Stimulated activated CD4-positive, alpha-beta T cell treated with anti-CD3 and anti-CD28 coated beads, Interleukin-4, amount 100 ng/mL, for 1 hour (primary cell): ENCODE data around the gene SERPIND1.
"Not testable (repeated sequence)": the region's sequence is repeated elsewhere in the genome, so short reads cannot be mapped to it uniquely, and the experiment has no call there.

Experiments used
- DNase-seq: peaks from one replicate; pipeline ENCODE4 v3.0.0-alpha.2; 2020

The SERPIND1 gene, protein sequence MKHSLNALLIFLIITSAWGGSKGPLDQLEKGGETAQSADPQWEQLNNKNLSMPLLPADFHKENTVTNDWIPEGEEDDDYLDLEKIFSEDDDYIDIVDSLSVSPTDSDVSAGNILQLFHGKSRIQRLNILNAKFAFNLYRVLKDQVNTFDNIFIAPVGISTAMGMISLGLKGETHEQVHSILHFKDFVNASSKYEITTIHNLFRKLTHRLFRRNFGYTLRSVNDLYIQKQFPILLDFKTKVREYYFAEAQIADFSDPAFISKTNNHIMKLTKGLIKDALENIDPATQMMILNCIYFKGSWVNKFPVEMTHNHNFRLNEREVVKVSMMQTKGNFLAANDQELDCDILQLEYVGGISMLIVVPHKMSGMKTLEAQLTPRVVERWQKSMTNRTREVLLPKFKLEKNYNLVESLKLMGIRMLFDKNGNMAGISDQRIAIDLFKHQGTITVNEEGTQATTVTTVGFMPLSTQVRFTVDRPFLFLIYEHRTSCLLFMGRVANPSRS

DNA sequence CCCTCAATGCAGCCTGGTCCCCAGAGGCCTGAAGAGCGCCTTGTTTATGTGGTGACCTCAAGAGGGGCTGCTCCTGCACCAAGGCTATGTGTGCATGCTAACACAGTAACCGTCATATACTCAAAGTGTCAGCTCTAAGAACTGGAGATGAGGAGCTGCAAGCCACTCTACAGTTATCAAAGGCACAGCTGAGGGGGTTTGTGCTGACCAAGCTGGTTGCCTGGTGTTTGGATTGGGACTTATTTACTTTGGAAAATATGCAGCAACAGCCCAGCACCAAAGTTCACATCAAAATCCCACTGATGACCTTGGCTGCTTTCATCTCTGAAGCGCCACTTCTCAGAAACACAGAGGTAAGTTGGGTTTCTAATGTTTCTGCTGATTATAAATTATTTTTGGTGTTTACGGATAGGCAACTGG is at the start of gene SERPIND1:
Gene SERPIND1 (plus strand): TSS at position 321 of the 420 bp plus-strand sequence. CDS start 5,200 bp downstream, outside the sequence.
- no peak for DNase-seq

DNA sequence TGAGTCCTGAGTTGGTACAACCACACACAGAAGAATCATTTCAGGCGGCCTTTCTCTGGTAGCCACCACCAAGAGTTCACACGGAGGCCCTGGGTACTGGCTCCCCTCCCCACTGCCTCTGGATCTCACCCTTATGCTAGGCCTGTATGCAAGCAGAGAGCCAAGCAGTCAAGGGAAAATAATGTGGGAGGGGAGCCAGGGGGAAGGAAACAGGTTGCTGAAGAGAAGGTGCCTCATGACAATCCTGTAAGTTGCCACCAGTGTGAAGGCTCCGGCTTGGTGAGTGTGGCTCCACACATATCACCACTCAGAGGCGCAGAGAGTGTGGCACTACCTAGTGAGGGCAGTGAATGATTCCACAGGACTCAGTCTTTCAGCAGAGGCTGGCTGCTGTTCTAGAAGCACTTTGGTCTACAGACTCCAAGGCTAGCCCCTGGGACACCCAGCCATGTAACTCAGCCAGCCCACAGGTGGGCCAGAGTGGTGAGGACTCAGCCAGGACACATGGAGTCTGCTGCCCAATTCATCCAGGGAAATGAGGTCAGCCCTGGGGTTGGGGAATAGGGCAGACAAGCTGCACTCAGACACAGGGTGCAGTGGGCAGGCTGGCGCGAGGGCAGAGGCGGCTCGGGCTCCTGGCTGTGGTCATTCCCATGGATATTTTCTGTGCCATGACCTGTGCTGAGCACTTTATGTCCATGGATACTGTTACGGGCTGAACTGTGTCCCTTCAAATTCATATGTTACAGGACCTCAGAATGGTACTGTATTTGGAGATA is 49.0 kb upstream of the SERPIND1 start:
- DNase-seq: no peak

DNA sequence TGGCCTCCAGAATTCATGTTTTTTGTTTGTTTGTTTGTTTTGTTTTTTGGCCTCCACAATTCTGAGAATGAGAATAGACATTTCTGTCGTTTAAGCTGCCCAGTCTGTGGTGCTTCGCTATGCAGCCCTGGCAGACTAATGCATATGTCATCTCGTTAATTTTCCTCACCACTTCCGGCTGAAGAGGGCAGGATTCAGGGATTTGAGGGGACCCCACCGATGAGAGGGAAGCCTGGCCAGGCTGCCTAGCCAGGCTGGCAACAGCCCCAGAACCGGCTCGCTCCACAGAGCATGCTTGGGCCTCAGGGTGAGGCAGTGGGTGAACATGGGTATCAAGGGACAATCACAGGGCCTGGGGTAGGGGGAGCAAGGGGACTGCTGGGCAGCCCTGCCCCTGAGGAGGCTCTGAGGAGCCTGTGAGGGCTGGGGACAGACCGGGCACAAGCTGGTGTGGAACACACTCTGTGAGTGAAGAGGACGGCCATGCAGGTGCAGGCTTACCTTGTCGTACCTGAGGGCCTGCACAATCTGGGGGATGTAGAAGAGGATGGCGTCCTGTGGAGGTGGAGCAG is 47.8 kb upstream of the SERPIND1 start:
- no peak for DNase-seq

DNA sequence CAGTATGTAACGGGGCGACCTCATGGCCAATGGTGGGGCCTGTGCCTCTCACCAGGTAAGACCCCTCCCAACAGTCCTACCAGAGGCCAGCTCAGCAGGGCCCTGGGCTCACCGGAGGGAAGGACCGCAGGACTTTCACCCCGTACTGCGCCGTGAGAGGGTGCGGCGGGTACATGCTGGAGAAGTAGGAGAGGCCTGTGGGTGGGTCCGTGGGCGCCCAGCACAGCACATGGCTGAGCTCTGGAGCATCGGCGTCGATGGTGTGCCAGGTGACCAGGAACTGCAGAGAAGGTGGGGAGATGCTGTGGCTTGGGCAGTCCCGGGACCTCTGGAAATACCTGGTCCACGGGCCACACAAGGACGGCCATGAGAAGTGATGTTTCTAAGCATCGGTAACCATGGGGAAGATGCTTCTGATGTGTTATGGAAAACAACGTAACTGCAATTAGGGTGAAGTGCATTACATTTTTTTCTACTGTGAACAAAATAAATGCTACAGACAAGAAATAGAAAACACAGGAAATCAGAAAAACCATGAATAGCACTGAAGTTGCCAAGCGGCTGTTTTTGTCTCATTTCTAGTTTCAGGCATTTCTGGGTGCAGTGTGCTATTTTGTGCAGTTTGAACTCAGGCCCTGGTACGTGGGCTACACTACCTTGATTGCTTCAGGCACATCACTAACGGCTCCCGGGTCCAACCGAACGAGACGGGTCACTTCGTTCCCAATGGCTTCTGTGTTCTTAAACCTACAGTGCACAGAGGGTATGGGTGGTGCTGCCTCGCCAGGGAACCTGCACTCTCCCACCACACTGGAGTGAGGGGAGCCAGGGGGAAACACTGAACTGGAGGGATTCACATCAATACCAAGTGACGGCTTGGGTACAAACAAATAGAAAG is 46.5 kb upstream of the SERPIND1 start:
- DNase-seq: no peak

DNA sequence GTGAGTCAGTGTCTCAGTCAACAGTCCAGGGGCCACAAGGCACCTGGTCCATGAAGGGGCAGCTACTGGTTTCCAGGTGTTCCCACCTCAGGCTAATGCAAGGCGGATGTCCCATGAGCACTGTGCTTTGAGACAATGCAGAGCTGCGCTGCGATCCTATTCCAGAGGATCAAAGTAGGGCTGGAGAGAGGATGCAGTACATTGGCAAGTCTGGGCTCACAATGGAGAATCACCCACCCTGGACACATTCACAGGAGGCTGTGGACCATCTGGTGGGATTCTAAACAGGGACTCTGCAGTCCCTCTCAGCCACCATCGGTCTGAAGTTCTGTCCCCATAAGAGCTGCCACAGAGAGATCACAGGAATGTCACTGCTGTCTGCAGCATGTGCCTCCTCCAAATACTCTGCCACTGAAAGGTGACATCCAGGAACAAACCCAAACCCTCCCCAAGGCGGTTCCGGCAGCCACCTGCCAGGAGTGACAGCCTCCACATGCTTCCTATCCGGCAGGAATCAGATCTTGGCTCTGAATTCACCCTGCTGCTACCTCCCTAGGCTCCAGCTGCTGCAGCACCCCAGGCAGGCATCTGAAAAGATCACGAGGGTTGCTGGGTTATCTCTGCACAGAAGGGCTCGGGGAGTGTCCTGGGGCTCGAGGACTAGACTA is 45.3 kb upstream of the SERPIND1 start:
- DNase-seq: no peak

DNA sequence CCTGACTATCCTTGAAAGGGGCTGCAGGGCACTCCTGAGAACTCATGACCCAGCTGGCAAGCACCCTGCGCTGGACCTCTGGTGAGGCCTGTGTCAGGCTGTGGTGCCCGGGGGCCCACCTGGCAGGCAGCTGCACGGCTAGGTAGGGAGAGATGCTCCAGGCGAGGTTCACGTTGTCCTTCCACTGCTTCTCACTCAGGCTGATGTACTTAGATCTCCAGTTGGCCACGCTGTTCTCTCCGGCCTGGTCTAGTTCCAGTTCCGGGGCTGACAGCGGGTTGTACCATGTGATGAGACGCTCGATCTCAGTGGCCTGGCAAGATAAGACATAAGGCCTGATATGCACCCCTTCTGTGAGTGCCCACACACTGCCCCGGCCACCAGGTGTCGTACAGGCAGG is 44.7 kb upstream of the SERPIND1 start:
- DNase-seq: no peak

DNA sequence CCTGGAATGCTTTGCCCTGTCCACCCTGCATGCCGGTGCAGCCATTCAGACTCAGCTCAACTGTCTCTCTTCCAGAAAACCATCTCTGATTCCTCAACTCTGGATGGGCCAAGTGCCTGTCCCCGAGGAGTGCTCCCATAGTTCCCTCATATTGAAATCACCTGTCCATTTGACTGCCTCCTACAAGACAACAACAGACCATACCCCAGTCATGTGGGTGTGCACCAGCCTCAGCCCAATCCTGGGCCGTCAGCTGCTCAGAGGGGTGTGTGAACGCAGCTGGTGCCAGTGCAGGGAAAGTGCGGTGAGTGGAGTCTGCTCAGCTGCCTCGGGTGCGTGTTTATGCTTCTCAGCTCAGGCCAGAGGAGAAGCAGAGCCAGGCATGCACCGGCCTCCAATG is 41.5 kb upstream of the SERPIND1 start:
- not testable (repeated sequence) for DNase-seq

DNA sequence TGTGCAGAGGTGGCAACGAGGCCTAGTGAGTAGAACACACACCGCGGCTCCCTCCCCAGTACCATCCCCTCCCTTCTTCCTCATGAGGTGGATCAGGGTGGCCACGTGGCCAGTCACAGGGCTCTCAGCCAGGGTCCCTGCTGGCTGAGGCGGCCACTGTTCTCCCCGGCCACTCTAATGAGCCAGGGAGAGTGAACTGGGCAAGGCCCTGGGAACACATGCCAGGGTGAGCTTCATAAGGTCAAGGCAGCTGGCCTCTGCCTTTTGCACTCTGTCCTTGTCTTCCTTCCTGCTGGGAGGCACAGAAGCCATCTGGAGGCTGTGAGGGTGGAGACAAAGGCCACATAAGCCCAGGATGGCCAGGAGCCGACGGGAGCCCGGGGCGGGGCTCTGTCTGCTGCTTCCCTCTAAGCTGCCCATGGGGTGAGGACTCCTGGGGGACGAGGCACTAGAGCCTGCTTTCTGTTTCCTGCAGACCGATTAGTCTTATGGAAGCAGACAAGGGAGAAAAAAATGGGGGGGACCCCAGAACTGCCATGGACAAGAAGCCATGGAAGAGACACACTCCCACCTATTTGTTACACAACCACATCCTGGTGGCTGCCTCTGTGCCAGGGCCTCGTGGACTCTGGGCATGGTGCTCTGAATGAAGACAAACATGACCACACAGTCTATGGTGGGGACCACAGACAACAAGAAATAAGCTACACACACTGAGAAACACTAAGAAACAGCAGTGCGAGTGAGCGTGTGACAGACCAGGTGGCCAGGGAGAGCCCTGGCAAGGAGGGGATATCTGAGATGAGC is 38.4 kb upstream of the SERPIND1 start:
- DNase-seq: not testable (repeated sequence)

DNA sequence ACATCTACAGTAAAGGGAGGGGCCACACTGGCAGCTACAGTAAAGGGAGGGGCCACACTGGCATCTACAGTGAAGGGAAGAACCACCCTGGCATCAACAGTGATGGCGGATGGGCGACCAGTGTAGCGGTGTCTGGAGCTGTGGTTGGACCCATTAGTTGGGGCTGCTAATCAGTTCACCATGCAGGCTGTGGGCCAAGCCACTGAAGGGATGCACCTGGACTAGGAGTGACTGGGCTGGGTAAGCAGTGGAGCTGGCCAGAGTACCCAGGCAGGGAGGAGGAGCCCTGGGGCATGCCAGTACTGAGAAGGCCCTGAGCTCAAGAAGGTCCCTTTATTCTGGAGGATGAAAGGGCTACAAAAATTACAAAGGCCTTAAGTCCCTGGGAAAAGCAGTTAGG is 37.0 kb upstream of the SERPIND1 start:
- not testable (repeated sequence) for DNase-seq

DNA sequence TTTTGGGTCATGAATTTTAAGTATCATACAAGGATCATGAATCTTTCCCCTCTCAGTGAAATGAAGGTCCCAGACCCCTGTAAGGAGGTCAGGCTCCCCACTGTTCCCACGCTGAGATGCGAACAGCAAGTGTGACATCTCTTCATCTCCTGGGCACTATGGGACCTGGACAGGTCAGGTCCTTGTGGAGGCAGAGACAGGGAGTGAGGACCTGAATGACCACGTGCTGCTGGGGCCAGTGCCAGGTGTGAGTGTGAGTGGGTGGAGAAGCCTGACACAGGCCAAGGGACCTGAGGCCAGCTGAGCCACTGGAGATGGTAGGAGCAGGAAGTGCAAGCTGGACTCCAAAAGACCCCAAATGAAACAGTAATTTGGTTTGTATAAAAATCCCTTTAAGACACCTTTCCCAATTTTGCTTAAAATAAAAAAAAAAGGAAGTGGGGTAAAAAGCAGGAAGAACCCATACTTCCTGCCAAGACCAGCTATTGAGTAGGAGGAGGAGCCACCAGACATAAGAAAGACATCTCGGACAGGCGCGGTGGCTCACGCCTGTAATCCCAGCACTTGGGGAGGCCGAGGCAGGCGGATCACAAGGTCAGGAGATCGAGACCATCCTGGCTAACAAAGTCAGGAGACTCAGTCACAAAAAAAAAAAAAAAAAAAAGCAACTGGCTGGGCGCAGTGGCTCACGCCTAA is 35.4 kb upstream of the SERPIND1 start:
- no peak for DNase-seq

DNA sequence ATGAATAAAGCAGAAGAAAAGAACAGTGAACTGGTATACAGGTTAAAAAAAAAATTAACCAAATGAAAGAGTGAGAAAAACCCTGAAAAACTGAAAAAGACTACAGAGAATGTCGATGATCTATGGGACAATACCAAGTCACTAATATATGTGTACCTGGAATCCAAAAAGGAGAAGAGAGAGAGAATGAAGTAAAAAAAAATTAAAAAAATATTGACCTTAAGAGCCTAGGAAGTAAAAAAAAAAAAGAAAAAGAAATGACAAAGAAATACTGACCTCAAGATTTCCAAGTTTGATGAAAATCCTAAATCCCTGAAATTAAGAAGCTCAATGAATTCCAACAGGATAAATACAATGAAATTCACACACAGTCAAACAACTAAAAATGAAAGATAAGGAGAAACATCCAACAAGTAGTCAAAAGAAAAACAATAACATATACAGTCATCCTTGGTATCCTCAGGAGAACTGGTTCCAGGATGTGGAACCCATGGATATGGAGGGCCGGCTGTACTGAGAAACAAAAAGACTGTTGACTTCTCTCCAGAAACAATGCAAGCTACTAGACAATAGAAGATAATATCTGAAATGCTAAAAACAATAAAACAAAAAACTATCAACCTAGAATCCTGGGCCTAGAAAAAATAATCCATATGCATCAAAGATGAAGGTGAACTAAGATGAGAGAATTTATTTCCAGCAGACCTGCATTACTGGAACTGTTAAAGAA is 33.5 kb upstream of the SERPIND1 start:
- no peak for DNase-seq

DNA sequence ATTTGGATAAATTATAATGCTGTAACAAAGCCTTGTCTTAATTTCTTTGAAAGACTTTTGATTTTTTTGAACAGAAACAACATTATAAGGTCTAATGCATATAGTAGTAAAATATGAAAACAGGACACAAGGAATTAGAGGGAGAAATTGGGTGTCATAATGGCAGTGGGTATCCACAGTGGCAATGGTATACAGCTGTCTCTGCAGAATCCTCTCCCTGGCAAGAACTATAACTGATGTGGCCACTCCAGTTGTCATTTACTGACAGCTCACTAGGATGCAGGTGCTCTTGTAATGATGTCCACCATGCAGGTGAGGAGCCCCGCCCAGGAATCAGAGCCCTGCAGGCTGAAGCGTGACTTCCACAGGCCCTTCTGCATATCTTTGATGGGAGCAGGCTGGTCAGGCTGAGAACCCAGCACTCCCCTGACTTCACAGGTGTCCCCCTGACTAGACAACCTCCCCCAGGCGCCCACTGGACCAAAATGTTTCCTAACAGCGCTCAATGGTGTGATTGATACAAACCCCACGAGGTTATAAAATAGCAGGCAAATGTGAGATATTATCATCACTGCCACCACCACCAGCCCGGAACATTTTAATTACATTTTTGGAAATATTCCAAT is 32.8 kb upstream of the SERPIND1 start:
- DNase-seq: no peak

DNA sequence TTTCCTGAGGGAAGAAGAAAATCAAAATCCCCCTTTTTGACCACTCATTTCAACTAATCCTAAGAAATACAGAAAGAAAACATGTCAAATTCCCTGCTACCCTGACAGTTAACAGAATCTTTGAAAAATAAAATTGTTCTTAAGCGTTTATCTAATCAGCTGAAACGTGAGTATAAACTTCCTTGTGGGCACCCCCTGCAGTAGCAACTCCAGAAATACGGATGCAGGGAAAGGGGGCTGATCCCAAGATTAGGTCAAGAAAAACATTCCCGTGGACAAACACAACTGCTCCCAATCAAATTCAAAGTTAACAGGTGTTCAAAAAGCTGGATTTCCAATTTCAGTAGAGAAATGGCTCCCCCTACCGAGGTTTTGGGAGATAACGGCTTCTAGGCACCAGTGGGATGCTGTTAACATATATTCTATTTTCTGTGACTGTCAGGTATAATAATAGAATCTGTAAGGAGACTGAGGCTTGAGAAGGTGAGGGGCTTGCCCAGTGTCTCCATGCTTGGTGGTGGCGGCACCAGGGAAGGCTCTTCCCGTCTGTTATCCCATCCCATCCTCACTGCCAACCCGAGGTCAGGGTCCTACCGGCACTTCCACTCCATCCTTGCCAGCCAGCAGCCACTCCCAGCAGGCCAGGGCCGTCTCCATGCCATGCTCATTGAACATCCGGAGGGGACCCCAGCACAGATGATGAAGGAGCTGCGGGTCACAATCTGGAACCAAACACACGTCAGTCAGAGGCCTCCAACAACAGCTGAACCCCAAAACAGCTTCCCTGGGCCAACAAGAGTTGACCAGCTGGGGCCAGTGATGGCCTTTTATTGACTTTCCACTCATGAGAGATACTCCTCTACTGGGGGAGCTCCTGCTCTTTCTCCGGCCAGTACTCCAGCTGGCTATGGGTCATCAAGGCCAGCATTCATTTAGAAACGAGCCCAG is 32.0 kb upstream of the SERPIND1 start:
- DNase-seq: peak; percentile 25

DNA sequence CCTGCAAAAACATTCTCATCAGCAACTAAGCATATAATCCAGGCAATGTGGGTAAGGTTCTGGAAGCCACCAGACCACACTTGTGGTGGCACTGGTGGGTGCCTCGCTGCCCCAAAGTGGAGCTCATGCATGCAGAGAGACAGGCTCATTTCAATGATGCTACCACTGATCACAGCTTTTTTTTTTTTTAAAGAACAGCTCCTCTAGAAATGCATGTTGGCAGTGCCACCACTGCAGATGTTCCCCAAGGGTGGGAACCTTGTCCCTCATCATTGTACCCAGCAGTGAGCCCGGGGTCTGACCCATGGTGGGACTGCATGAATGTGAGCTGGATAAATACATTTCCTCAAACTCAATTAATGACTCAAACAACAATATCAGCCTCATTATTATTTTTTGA is 31.1 kb upstream of the SERPIND1 start:
- no peak for DNase-seq

DNA sequence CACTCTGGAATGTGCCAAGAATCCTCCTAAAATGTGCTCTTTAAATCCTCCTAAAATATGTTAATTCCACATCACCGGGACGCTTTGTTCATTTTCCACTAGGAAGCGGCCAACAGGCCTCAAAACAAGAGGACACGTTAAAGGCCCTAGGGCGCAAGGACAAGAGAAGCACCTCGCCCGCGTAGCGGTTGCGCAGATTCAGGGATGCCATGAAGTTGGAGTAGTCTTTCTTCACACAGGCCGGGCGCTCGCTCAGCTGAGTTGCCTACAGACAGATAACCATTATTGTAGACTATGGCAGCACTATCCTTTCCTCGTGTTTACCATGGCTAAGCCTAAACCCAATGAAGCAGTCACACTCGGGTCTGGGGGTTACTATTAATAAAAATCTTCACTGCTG is 29.5 kb upstream of the SERPIND1 start:
- DNase-seq: no peak

DNA sequence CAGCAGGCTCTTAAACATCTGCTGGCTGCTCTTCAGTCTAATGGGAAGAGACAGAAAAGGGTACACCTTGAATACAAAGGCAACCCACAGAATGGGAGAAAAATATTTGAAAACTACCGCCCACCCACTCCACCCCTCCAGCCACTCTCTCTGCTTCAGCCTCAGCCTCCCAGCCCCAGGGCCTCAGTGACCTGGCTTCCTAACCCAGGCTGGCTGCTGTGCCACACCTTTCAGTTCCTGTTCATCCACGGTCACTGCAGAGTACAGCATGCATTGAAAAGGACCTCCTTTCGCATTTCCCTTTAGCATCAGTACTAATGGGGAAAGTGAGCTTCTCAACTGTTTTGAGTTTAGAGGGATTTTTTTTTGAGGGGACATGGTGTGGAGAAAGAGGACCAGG is 28.8 kb upstream of the SERPIND1 start:
- no peak for DNase-seq

DNA sequence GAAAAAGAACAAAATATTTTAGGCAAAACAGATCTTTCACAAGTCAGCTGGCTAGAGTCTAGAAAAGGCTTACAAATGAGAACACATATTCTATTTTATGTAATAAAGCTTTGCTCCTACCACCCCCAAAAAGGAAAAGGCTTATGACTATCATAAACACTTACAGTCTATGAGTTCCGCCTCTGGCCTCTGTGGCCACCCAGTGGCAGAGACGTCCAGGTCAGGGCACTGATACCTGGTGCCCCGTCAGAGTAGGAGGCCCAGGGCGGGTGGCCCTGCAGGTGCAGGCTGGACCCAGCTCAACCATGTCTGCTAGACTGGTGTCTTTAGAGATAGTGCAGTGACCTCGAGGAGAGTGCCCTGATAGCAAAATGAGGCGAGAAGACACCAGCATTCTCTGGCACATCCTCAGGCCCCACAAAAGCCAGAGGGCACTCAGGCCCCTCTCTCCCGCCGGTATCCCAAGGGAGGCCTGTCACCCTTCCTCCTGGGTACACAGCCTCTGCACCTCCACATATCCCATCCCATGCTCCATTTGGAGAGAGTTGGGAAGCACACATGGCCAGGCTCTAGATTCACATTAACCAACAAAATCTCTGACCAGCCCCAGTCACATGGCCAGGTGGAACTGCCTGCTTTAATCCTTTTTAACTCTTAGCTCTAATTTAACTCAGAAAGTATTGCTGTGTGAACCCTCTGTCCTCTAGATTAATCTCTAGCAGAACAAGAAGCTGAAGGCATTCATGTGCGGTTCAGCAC is 27.3 kb upstream of the SERPIND1 start:
- DNase-seq: no peak
